Superior temporal gyrus (tissue), 1 donor: ENCODE data around the gene GJA3.

Experiments
- DNase-seq: peaks from one replicate; pipeline ENCODE4 v3.0.0-alpha.2; 2016; ENCODE audit errors: extremely low spot score

GJA3 gene

DNA sequence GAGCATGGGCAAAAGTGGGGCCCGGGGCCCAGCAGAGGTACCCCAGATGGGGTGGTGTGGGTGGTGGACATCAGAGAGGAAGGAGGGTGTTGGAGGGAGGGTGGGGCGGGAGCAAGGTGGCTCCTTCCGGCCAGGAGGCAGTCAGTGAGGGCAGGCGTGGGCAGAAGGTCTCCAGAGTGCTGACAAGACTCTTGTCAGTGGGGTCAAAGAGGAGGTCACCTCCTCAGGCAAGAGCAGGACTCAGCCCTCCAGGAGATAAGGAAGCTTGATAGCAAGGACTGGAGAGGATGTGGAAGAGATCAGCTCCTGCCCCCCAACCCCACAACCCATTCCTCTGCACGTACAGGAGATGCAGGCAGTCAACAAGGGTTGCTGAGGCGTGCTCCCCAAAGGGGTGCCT is 9.8 kb downstream of the GJA3 start:
- no peak for DNase-seq

DNA sequence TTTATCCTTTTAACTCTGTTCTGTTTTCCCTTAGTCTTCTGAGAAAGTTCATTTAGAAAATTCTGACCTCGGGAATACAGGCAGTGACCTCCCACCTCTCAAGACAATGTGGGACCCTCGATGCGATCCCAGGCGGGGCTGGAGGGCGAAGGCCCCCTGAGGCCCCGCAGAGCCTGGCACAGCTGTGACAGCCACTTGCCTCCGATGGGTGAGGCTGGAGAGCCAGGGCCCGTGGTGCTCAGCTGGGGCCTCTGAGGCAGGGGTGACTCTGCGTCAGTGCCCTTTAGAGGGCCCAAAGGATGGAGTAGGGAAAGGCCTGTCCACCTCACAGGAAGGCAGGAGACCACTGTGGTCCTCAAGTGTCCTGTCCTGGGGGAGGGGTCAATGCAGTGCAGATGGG is 10.3 kb downstream of the GJA3 start:
- DNase-seq, result no peak

GRCh38 chr13:20149762-20150161 is 11.1 kb downstream of the GJA3 start:
- no peak for DNase-seq

DNA sequence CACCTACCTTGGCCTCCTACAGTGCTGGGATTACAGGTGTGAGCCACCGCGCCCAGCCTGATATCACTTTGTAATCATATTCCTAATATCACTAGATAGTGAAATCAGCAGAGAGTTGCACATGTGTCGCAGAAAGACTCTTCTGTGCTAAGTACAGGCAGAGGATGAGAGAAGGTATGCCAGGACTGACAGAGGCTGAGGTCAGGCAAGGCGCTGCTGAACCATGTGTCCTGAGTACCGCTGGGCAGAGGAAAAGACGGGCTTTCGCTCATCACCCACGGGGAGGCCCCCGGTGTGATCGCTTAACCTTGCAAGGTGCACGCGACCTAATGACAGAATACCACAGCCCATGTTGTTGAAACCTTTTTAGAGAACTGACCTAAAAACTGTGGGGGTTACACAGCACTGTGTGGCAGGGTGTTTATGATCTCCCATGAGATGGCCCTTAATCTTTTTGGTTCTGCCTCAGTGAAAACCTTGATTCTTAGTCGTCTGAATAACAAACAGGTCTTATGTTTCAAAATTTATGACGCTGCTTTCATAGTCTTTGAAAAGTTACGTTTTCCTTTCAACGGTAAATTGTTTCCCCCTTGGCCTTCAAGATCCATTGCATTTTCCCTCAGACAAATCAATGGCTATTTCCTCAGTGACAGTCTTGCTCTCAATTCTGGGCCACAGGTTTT is 12.2 kb downstream of the GJA3 start:
- DNase-seq, result no peak

- DNase-seq, result no peak
Observed at GRCh38 chr13:20146381-20146780, 14.5 kb downstream of the GJA3 start.

DNA sequence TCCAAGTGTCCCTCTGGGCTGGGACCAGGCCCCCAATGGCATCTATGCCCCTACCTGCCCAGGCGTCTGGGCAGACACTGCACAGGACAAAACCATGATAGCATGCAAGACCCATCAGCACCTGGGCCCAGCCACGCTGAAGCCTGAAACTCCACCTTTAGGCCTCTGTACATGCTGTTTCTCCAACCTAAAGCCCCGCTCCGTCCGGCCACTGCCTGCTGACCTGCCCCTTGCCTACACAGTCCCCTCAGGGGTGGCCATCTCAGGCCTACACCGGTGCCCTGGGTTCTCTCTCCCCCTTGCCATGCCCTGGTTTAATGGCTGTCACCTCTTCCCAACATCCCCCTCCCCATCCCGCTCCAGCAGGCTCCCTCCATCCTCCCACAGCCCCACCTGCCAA is 15.3 kb downstream of the GJA3 start:
- no peak for DNase-seq

DNA sequence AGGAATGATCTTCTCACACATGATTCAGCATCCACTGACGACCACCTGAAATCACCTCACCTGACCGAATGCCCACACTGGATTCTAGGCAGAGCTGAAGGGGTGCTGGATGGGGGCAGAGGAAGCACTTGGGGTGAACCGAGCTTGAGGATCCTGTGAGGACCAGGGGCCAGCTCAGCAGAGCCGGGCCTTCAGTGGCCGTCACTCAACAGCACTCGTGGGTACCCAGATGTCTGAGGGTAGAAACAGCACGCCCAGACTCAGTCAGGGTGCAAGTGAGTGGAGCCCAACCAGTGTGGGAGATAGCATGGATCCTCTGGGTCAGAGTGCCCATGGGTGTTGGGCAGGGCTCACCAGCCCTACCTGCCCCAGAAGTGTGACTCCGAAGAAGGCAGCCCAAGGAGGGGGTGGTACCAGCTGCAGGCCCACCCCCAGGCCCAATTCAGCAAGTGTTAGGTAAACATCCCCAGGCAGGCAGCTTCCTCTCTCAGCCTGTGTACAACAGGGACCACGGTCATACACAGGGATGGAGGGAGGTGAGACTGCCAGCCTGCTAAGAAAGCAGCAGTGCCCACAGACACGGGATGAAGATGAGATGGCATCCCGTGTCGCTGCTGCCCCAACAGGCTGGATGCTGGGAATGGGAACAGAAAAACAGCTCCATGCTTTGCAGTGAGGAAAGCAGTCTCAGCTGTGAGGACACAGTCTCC is 16.6 kb downstream of the GJA3 start:
- DNase-seq, result no peak

GRCh38 chr13:20142927-20143480 is 17.8 kb downstream of the GJA3 start:
- DNase-seq, result no peak

DNA sequence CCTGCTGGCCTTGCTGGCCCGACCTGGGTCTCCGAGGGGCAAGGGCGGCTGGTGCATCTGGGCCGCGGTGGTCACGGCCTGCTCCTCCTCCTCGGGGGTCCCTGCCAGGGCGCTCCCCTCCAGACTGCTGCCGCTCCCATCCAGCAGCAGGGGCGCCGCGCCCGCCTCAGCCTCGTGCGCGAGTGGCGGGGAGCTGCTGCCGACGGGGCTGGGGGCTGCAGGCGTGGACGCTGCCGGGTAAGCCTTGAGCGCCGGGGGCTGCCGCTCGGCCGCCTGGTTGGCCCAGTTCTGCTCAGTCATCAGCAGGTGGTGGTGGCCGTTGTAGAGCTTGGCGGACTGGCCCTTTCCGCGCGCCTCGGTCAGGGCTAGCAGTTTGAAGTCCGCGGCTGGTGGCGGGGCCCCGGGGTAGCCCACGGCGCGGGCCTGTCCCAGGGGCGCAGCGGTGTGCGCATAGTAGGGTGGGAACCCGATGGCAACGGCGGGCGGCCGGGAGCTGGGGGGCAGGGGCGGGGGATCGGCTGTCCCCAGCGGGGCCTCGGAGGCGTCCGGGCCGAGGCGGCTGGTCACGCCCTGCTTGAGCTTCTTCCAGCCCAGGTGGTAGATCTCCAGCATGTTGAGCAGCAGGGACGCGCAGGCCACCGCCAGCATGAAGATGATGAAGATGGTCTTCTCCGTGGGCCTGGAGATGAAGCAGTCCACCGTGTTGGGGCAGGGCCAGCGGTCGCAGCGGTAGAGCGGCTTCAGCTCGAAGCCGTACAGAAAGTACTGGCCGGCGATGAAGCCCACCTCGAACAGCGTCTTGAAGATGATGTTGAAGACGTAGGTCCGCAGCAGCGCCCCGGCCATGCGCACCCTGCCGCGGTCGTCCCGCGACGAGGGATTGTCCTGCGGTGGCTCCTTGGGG is 18.6 kb downstream of the GJA3 start:
- no peak for DNase-seq

- no peak for DNase-seq
Observed at GRCh38 chr13:20141238-20142022, 19.4 kb downstream of the GJA3 start.

DNA sequence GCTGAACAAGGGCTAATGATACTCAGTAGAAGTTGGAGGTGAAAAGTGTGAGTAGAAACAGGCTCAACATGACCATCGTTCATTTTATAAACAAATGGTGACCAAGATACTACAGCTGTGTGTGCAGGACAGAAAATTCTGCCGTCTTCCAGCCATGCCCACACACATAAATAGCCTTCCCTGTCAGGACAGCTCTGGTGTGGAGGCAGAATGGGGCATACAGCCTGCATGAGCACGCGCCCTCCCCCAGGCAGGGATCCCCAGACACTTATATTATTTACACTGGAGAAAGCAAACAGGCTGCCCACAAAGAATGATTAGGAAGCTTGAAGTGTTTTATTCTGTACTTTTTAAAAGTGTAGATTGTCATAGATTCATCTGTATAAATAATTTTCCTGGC is 20.4 kb downstream of the GJA3 start:
- no peak for DNase-seq

DNA sequence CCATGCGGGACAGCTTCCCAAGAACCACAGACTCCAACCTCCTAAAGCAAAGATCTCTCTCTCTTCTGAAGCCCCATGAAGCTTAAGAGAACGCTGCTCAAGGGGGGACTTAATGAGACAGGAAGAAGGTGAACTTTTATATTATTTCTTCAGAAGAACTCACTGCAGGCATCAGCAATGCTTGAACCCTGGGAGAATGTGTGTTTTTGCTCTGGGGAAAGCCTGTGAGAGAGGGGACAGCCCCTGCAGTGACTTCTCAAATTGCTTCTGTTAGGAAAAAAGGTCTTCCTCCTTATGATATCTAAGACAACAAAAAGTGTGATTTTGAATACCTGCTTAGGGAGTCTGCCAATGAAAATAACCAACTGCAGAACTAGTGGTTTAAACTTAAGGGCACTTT is 23.0 kb downstream of the GJA3 start:
- DNase-seq, result no peak

GRCh38 chr13:20136781-20137703 is 23.8 kb downstream of the GJA3 start:
- no peak for DNase-seq

DNA sequence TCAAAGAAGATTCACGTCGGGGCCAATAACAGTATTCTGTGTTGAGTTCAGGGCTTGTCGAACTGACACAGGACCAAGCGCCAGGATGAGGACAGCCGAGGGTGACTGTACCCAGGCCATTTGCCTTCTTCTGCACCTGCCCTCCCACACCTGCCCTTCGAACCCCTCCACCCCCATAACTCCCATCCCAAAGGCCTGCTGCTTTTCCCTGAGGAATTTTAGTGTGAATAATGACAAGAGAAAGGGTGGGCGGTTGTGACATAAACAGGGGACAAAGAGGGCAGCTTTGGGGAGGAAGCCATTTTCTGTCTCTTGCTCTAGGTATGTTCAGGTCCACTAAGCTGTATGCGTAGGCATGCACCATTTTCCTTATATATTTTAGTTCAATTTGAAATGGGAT is 26.1 kb downstream of the GJA3 start:
- no peak for DNase-seq

DNA sequence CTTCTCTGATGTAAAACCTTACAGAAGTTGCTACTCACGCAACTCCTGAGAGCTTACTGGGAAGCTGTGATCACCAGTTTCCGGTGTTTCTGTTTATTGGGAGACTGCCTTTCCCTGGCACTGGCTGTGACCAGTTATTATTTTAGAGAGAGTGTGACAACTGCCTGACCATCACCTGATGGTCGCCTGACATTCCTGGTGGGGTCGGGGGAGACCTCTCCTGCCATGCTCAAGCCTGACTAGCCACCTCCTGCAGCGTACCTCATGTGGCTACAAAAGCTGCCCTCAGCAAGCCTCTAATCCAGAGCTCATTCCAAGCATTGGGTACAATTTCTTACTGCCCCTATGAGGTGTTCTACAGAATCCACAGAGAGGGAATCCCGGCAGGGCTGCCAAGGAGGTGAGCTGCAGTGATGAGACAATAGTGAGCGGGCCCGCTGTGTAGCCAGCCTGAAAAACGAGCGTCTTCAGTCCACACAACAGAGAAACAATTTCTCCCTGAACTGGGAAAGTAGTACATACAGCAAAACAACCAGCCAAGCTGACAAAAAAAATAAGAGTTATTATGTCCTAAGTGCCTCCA is 28.7 kb downstream of the GJA3 start:
- DNase-seq, result no peak

DNA sequence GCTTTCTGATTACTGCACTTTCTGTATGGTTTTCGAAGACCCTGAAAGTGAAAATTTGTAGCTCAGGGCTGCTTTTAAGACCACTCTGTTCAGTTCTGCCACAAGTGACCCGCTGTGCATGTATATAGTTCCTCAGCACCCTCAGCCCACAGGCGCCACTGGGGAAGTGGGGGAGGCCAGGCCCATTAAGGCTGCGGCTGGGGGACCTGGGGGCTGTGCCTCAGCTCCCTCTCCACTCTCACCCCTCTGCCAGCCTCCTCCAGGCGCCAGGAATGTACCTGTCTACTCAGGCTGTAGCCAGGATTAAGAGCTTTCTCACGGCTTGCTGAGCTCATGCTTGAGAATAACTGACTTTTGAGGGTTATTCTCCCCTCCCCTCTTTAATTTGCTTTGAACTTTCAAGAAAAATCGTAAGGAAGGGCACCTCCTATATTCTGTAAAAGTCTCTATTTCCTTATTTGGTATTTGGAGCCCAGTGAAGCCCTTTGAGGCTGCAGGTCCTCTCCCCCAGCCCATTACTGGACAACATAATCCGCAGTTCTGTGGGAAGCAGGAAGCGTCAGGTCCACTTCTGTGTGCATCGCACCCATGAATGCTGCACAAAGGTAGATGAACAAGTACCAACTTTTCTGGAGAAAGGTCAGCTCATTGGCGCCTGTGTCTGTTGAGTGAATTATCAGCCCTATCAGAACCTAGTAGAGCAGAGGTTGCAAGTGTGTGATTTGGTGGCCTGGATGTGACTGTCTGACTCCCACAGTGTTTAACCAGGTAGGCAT is 29.6 kb downstream of the GJA3 start:
- DNase-seq, result no peak

DNA sequence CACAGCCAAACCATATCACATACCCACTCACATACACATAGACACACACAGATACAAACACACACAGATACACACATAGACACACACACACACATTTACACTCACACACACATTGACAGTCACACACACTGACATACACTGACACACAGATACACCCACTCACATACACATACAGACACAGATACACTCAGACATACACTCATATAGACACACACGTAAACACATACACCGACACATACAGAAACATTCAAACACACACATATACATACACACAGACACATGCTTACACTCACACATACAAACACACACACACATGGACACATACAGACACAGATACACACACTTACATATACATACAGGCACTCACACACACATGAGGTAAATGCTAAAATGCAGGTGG is 30.2 kb downstream of the GJA3 start:
- no peak for DNase-seq

DNA sequence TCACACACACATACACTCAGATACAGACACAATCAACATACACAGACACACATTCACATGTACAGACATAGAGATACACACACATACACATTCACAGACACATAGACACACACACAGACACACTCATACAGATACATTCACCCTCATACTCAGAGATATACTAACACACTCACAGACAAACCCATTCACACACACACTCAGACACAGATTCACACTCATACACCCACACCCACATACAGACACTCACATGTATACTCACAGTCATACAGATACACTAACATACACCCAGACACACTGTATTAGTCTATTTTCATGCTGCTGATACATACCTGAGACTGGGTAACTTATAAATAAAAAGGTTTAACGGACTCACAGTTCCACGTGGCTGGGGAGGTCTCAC is 30.8 kb downstream of the GJA3 start:
- no peak for DNase-seq

DNA sequence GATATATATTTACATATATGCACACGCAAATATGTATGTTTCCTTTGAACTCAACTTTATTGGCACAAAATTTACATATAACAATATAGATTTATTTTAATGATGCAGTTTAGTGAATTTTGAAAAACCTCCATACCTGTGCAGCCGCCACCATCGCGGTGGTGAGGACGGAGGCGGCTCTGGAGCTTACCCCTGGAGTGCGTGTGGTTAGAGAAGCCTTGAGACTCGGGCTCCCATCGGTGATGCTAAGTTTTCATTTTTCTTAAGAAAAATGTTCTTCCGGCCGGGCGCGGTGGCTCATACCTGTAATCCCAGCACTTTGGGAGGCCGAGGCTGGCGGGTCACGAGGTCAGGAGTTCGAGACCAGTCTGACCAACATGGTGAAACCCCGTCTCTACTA is 31.8 kb downstream of the GJA3 start:
- DNase-seq, result no peak
